HEK293 (cell line): ENCODE data around the gene MYADML2.
A peak's percentile ranks its signal among the peaks of the same experiment; 100 is the strongest.

Experiments
- ELK4 ChIP-seq: IDR thresholded peaks from 2 replicates; pipeline ENCODE4 v1.6.1; 2011; ENCODE audit warnings: mild to moderate bottlenecking, low read depth, low read length, borderline replicate concordance
- HOXD13 ChIP-seq: sonication (generic); formaldehyde crosslinking; IDR thresholded peaks from 2 replicates; pipeline ENCODE4 v1.8.0; 2022; ENCODE audit warnings: missing genetic modification reagents, borderline replicate concordance
- IKZF3 ChIP-seq: fragments of 450-650 bp; IDR thresholded peaks from 2 replicates; pipeline ENCODE4 v1.5.0; 2018; ENCODE audit warnings: missing biosample characterization, mild to moderate bottlenecking, missing genetic modification characterization, moderate library complexity
- KLF10 ChIP-seq: fragments of 450-650 bp; IDR thresholded peaks from 2 replicates; pipeline ENCODE4 v1.5.1; 2018; ENCODE audit warnings: missing biosample characterization, mild to moderate bottlenecking, missing genetic modification characterization
- KLF16 ChIP-seq: fragments of 450-650 bp; formaldehyde crosslinking; IDR thresholded peaks from 2 replicates; pipeline ENCODE4 v1.5.1; 2017; ENCODE audit warnings: missing biosample characterization, missing genetic modification characterization
- TRIM28 ChIP-seq: IDR thresholded peaks from 2 replicates; pipeline ENCODE4 v1.6.1; 2011; ENCODE audit warnings: low read length, control low read depth, borderline replicate concordance
- ZBTB7A ChIP-seq: fragments of 450-650 bp; formaldehyde crosslinking; IDR thresholded peaks from 2 replicates; pipeline ENCODE4 v1.5.1; 2016; ENCODE audit warnings: low read depth, missing biosample characterization, missing genetic modification characterization
- ZBTB8A ChIP-seq: fragments of 450-650 bp; formaldehyde crosslinking; IDR thresholded peaks from 2 replicates; pipeline ENCODE4 v1.5.1; 2016; ENCODE audit warnings: missing biosample characterization, missing genetic modification characterization
- ZNF121 ChIP-seq: fragments of 450-650 bp; formaldehyde crosslinking; IDR thresholded peaks from 2 replicates; pipeline ENCODE4 v1.5.1; 2016; ENCODE audit warnings: missing biosample characterization, missing genetic modification characterization
- ZNF133 ChIP-seq: fragments of 450-650 bp; formaldehyde crosslinking; IDR thresholded peaks from 2 replicates; pipeline ENCODE4 v1.5.1; 2016; ENCODE audit warnings: missing biosample characterization, missing genetic modification characterization
- ZNF211 ChIP-seq: fragments of 450-650 bp; formaldehyde crosslinking; IDR thresholded peaks from 2 replicates; pipeline ENCODE4 v1.5.1; 2016; ENCODE audit warnings: low read depth, missing biosample characterization, missing genetic modification characterization
- ZNF280C ChIP-seq: fragments of 450-650 bp; formaldehyde crosslinking; IDR thresholded peaks from 2 replicates; pipeline ENCODE4 v1.5.1; 2016; ENCODE audit warnings: missing biosample characterization, missing genetic modification characterization
- ZNF311 ChIP-seq: fragments of 450-650 bp; formaldehyde crosslinking; IDR thresholded peaks from 2 replicates; pipeline ENCODE4 v1.5.1; 2017; ENCODE audit warnings: missing biosample characterization, missing genetic modification characterization, borderline replicate concordance
- ZNF37A ChIP-seq: fragments of 450-650 bp; IDR thresholded peaks from 2 replicates; pipeline ENCODE4 v1.5.1; 2018; ENCODE audit warnings: missing biosample characterization, missing genetic modification characterization
- ZNF394 ChIP-seq: fragments of 450-650 bp; formaldehyde crosslinking; IDR thresholded peaks from 2 replicates; pipeline ENCODE4 v1.5.1; 2016; ENCODE audit warnings: missing biosample characterization, missing genetic modification characterization, mild to moderate bottlenecking, moderate library complexity, borderline replicate concordance
- ZNF529 ChIP-seq: fragments of 450-650 bp; formaldehyde crosslinking; IDR thresholded peaks from 2 replicates; pipeline ENCODE4 v1.5.1; 2017; ENCODE audit warnings: missing genetic modification characterization, missing biosample characterization; ENCODE audit not compliant: insufficient replicate concordance
- ZNF549 ChIP-seq: fragments of 450-650 bp; IDR thresholded peaks from 2 replicates; pipeline ENCODE4 v1.5.1; 2018; ENCODE audit warnings: missing biosample characterization, missing genetic modification characterization, mild to moderate bottlenecking, inconsistent platforms, moderate library complexity
- ZNF561 ChIP-seq: fragments of 450-650 bp; IDR thresholded peaks from 2 replicates; pipeline ENCODE4 v1.5.1; 2018; ENCODE audit warnings: missing biosample characterization, missing genetic modification characterization, borderline replicate concordance
- ZNF670 ChIP-seq: fragments of 450-650 bp; formaldehyde crosslinking; IDR thresholded peaks from 2 replicates; pipeline ENCODE4 v1.5.1; 2016; ENCODE audit warnings: missing biosample characterization, missing genetic modification characterization, low read depth
- ZNF704 ChIP-seq: fragments of 450-650 bp; formaldehyde crosslinking; IDR thresholded peaks from 2 replicates; pipeline ENCODE4 v1.5.1; 2016; ENCODE audit warnings: missing biosample characterization, missing genetic modification characterization
- ZNF837 ChIP-seq: fragments of 450-650 bp; formaldehyde crosslinking; IDR thresholded peaks from 2 replicates; pipeline ENCODE4 v1.5.1; 2016; ENCODE audit warnings: missing biosample characterization, missing genetic modification characterization
- ZSCAN30 ChIP-seq: fragments of 450-650 bp; IDR thresholded peaks from 2 replicates; pipeline ENCODE4 v1.5.1; 2018; ENCODE audit warnings: missing biosample characterization, mild to moderate bottlenecking, missing genetic modification characterization, moderate library complexity
- TF ChIP-seq, protein P1 (sequence below): fragments of 450-650 bp; formaldehyde crosslinking; IDR thresholded peaks from 2 replicates; pipeline ENCODE4 v1.5.1; 2017; ENCODE audit warnings: missing biosample characterization, missing genetic modification characterization
- TF ChIP-seq, protein P2 (sequence below): fragments of 450-650 bp; formaldehyde crosslinking; IDR thresholded peaks from 2 replicates; pipeline ENCODE4 v1.5.1; 2016; ENCODE audit warnings: missing biosample characterization, missing genetic modification characterization
- TF ChIP-seq, protein P3 (sequence below): fragments of 450-650 bp; formaldehyde crosslinking; IDR thresholded peaks from 2 replicates; pipeline ENCODE4 v1.5.1; 2016; ENCODE audit warnings: missing biosample characterization, missing genetic modification characterization

MYADML2 gene

GRCh38 chr17:81977211-81977808 is 30.3 kb upstream of the MYADML2 start, which contains the start of gene ASPSCR1 (continued):
- TF ChIP-seq ZNF311 (tag by site-specific recombination), result no peak
- no peak for TF ChIP-seq HOXD13 (CRISPR knock-in tag)
- TF ChIP-seq, protein P1, sequence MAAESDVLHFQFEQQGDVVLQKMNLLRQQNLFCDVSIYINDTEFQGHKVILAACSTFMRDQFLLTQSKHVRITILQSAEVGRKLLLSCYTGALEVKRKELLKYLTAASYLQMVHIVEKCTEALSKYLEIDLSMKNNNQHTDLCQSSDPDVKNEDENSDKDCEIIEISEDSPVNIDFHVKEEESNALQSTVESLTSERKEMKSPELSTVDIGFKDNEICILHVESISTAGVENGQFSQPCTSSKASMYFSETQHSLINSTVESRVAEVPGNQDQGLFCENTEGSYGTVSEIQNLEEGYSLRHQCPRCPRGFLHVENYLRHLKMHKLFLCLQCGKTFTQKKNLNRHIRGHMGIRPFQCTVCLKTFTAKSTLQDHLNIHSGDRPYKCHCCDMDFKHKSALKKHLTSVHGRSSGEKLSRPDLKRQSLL (tag by site-specific recombination), result peak; percentile 26; the same call in 1 of the 2 replicates
- 0 out of 2 replicates have a peak, but pooled peaks have one; percentile 24 for TF ChIP-seq ZBTB8A (tag by site-specific recombination)
- no peak for TF ChIP-seq ZNF670 (tag by site-specific recombination)
- no peak for TF ChIP-seq ZNF549 (tag by site-specific recombination)
- TF ChIP-seq IKZF3, result peak; percentile 77
- no peak for TF ChIP-seq ZNF133 (tag by site-specific recombination)
- no peak for TF ChIP-seq ZNF529
- TF ChIP-seq TRIM28, result no peak
- TF ChIP-seq KLF10 (tag by site-specific recombination), result peak; percentile 99
- TF ChIP-seq ZNF211 (tag by site-specific recombination), result no peak
- 0 out of 2 replicates have a peak, but pooled peaks have one; percentile 19 for TF ChIP-seq ZNF121 (tag by site-specific recombination)
- no peak for TF ChIP-seq ZNF280C (tag by site-specific recombination)
- peak; percentile 62; the same call in 1 of the 2 replicates for TF ChIP-seq ELK4
- TF ChIP-seq ZNF37A (tag by site-specific recombination), result no peak
- no peak for TF ChIP-seq ZNF837 (tag by site-specific recombination)
- TF ChIP-seq, protein P2, sequence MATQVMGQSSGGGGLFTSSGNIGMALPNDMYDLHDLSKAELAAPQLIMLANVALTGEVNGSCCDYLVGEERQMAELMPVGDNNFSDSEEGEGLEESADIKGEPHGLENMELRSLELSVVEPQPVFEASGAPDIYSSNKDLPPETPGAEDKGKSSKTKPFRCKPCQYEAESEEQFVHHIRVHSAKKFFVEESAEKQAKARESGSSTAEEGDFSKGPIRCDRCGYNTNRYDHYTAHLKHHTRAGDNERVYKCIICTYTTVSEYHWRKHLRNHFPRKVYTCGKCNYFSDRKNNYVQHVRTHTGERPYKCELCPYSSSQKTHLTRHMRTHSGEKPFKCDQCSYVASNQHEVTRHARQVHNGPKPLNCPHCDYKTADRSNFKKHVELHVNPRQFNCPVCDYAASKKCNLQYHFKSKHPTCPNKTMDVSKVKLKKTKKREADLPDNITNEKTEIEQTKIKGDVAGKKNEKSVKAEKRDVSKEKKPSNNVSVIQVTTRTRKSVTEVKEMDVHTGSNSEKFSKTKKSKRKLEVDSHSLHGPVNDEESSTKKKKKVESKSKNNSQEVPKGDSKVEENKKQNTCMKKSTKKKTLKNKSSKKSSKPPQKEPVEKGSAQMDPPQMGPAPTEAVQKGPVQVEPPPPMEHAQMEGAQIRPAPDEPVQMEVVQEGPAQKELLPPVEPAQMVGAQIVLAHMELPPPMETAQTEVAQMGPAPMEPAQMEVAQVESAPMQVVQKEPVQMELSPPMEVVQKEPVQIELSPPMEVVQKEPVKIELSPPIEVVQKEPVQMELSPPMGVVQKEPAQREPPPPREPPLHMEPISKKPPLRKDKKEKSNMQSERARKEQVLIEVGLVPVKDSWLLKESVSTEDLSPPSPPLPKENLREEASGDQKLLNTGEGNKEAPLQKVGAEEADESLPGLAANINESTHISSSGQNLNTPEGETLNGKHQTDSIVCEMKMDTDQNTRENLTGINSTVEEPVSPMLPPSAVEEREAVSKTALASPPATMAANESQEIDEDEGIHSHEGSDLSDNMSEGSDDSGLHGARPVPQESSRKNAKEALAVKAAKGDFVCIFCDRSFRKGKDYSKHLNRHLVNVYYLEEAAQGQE (tag by site-specific recombination), result no peak
- peak; percentile 96 for TF ChIP-seq ZSCAN30
- TF ChIP-seq, protein P3, sequence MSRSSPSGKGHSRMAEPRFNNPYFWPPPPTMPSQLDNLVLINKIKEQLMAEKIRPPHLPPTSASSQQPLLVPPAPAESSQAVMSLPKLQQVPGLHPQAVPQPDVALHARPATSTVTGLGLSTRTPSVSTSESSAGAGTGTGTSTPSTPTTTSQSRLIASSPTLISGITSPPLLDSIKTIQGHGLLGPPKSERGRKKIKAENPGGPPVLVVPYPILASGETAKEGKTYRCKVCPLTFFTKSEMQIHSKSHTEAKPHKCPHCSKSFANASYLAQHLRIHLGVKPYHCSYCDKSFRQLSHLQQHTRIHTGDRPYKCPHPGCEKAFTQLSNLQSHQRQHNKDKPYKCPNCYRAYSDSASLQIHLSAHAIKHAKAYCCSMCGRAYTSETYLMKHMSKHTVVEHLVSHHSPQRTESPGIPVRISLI (tag by site-specific recombination), result no peak
- peak; percentile 71; the same call in 1 of the 2 replicates for TF ChIP-seq ZNF561 (tag by site-specific recombination)
- peak; percentile 46; the same call in 1 of the 2 replicates for TF ChIP-seq ZBTB7A
- peak; percentile 82; the same call in 1 of the 2 replicates for TF ChIP-seq KLF16 (tag by site-specific recombination)
- no peak for TF ChIP-seq ZNF394 (tag by site-specific recombination)
- peak; percentile 96 for TF ChIP-seq ZNF704 (tag by site-specific recombination)
